HepG2 (cell line): ENCODE measurements around the gene GPR176. TPM values are rescaled to one million over a fixed set of nuclear protein-coding genes. Genes with fewer than 3 reads are reported as not detected.

ENCODE experiments used
- ATAC-seq: fragments of 200-7000 bp; cut with Tn5 transposase; 3 replicates; pipeline ENCODE4 v1.9.1; 2020; ENCODE audit warnings: mild to moderate bottlenecking, moderate library complexity
- BruUV-seq: library from RNA; stranded (reverse); fragments of 400-500 nt; replicated peaks from 2 replicates; lab custom pipeline; 2021; lab: Mats Ljungman, UMichigan
- CTCF ChIA-PET: fragments of 300-600 bp; formaldehyde crosslinking; extraction: SDS; loops from one replicate; lab custom pipeline; 2021; ENCODE audit warnings: low total read pairs, inconsistent platforms, low intra/inter-chr PET ratio; lab: Yijun Ruan, JAX
- POLR2A ChIA-PET: fragments of 350-600 bp; sonication (Branson Sonifier 250); formaldehyde crosslinking; loops from one replicate; lab custom pipeline; 2020; ENCODE audit warnings: antibody characterized with exemption, inconsistent platforms; lab: Yijun Ruan, JAX
- DNase-seq: peaks from one replicate; pipeline ENCODE4 v3.0.0-alpha.2; 2015; ENCODE audit warnings: low spot score
- FAIRE-seq: peaks from 3 replicates; lab custom pipeline; 2011; peaks lifted over from hg19 to GRCh38; lab: Jason Lieb, UNC
- H2AFZ ChIP-seq: one replicate; pipeline ENCODE4 v1.6.1; 2011; ENCODE audit warnings: low read length, inconsistent platforms
- H3K27ac ChIP-seq: fragments of 300-600 bp; 3 replicates; pipeline ENCODE4 v1.8.0; 2011; ENCODE audit warnings: mixed run types, mild to moderate bottlenecking, mixed read lengths, low read length, inconsistent platforms; ENCODE audit not compliant: insufficient read depth; ENCODE audit errors: extremely low read length
- H3K27me3 ChIP-seq, 2 experiments: fragments of 200-600 bp in 1 of 2; 2 replicates in 1 of 2; 3 replicates in 1 of 2; pipeline versions ENCODE4 v1.6.0 to v1.8.0; 2011; ENCODE audit warnings: low read length in 2 of 2, mild to moderate bottlenecking in 2 of 2, moderate library complexity in 2 of 2, inconsistent platforms in 1 of 2; ENCODE audit not compliant: insufficient read depth in 2 of 2, control insufficient read depth in 1 of 2
- H3K36me3 ChIP-seq, 2 experiments: fragments of 200-600 bp in 1 of 2; replicated peaks in 1 of 2; 2 replicates in 1 of 2; 3 replicates in 1 of 2; pipeline versions ENCODE4 v1.5.1 to v1.8.0; 2011; ENCODE audit warnings: low read length in 2 of 2, inconsistent platforms in 1 of 2; ENCODE audit not compliant: insufficient read depth in 2 of 2, control insufficient read depth in 1 of 2
- H3K4me1 ChIP-seq: 2 replicates; pipeline ENCODE4 v1.5.1; 2012; ENCODE audit warnings: low read length, inconsistent platforms; ENCODE audit not compliant: insufficient read depth
- H3K4me2 ChIP-seq: 2 replicates; pipeline ENCODE4 v1.6.0; 2011; ENCODE audit warnings: low read depth, low read length, inconsistent platforms
- H3K4me3 ChIP-seq, 3 experiments: fragments of 200-600 bp in 1 of 3; sonication (generic), shearing (Covaris generic) in 1 of 3; replicated peaks in 1 of 3; 2 replicates each; pipeline ENCODE4 v1.5.1; 2011 to 2016; ENCODE audit warnings: low read length in 3 of 3, inconsistent platforms in 2 of 3, low read depth in 2 of 3, mild to moderate bottlenecking in 2 of 3, control low read depth in 1 of 3, mixed read lengths in 1 of 3; ENCODE audit not compliant: insufficient read depth in 1 of 3
- H3K79me2 ChIP-seq: one replicate; pipeline ENCODE4 v1.6.1; 2011; ENCODE audit warnings: low read length, inconsistent platforms; ENCODE audit not compliant: insufficient read depth
- H3K9ac ChIP-seq: 2 replicates; pipeline ENCODE4 v1.6.0; 2011; ENCODE audit warnings: mild to moderate bottlenecking, low read depth, low read length, inconsistent platforms; ENCODE audit not compliant: insufficient read depth
- H3K9me3 ChIP-seq: 2 replicates; pipeline ENCODE4 v1.5.1; 2012; ENCODE audit warnings: mild to moderate bottlenecking, low read length
- H4K20me1 ChIP-seq: 2 replicates; pipeline ENCODE4 v1.6.0; 2011; ENCODE audit warnings: inconsistent platforms, mild to moderate bottlenecking, low read length, moderate library complexity; ENCODE audit not compliant: insufficient read depth
- DNMT3B ChIP-seq: conservative IDR thresholded peaks from 2 replicates; pipeline ENCODE4 v1.6.1; 2016; ENCODE audit warnings: missing biosample characterization, control low read depth
- GABPB1 ChIP-seq: IDR thresholded peaks from 2 replicates; pipeline ENCODE4 v1.6.1; 2016; ENCODE audit warnings: mild to moderate bottlenecking, missing genetic modification reagents, moderate library complexity, missing compliant biosample characterization
- SNAI1 ChIP-seq: sonication (generic); formaldehyde crosslinking; IDR thresholded peaks from 2 replicates; pipeline ENCODE4 v1.5.0; 2020; ENCODE audit warnings: mild to moderate bottlenecking, missing genetic modification reagents, borderline replicate concordance
- TBX3 ChIP-seq: fragments of 450-650 bp; IDR thresholded peaks from 2 replicates; pipeline ENCODE4 v1.6.1; 2017; ENCODE audit warnings: antibody characterized with exemption, mild to moderate bottlenecking, inconsistent platforms, borderline replicate concordance
- YEATS4 ChIP-seq: sonication (generic); formaldehyde crosslinking; IDR thresholded peaks from 2 replicates; pipeline ENCODE4 v1.4.0; 2020; ENCODE audit warnings: missing genetic modification reagents, borderline replicate concordance
- WGBS: methylation state at CpG from one replicate; pipeline ENCODE4 v1.1.6; 2017; ENCODE audit warnings: low lambda C conversion rate; 5-methylcytosine and 5-hydroxymethylcytosine counted together
- in situ Hi-C: cut with HindIII; loops from 2 replicates; pipeline ENCODE4 v1.10.0; 2017; ENCODE audit warnings: low pct_unique_long_range_greater_than_20kb; ENCODE audit not compliant: extremely low pct_ligation_motif_present
- intact Hi-C: fragments of 100-400 bp; cut with micrococcal nuclease; formaldehyde crosslinking; loops from one replicate; pipeline ENCODE4 v1.10.0; 2022; ENCODE audit not compliant: unreplicated experiment
- polyA plus RNA-seq, 8 experiments: library from polyadenylated mRNA; depleted of rRNA in 3 of 8; stranded (reverse) in 7 of 8; unstranded in 1 of 8; fragments of >200 nt; fragmentation: Illumina TruSeq in 4 of 8; extraction: Trizol in 4 of 8; gene quantifications; 2 replicates each; pipeline versions ENCODE4 v1.2.1 to v1.2.3, GENCODE V29; 2011 to 2016; ENCODE audit warnings: low read depth in 4 of 8, missing spikeins in 1 of 8, mixed read lengths in 1 of 8; ENCODE audit not compliant: insufficient read depth in 1 of 8
- total RNA-seq, 5 experiments: library from RNA; depleted of rRNA; stranded (reverse); fragments of >200 nt; fragmentation: Illumina TruSeq; extraction: Trizol; gene quantifications; 2 replicates each; pipeline ENCODE4 v1.2.3, GENCODE V29; 2016; ENCODE audit warnings: low read depth in 1 of 5
- TF ChIP-seq, protein P1 (sequence below): IDR thresholded peaks from 2 replicates; pipeline ENCODE4 v1.6.1; 2016; ENCODE audit warnings: low read depth, control low read depth
- TF ChIP-seq, protein P2 (sequence below): sonication (generic); formaldehyde crosslinking; IDR thresholded peaks from 2 replicates; pipeline ENCODE4 v1.5.1; 2020; ENCODE audit warnings: missing genetic modification reagents, mild to moderate bottlenecking, borderline replicate concordance

GPR176 gene
- total and polyA plus RNA-seq, 2 of the 13 experiments (the other 11 are each of a cell fraction or from before 2014, with no cell fraction given), result 0.11 to 0.20 TPM

DNA sequence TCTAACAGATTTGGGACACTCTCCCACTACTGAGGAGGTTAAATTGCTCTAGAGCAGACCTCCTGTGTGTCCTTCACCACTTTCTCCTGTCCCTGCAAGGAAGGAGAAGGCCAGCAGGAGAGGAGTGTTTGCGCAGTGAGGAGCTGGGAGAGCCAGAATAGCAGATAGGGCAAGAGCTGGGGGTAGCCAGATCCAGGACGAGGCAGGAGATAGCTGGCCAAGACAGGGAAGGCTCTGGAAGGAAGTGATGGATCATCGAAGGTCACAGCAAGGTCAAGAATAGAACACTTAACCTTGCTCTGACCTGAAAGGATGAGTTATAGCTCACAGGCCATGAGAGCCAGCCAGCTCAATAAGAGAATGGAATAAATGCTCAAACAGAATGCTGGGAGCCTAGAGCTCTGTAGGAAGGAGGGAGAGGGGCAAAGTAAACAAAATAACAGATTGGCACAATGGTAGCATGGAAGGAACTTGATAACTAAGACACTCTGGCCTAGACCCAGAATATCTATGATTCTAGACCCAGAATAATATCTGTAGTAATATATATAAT is 99.9 kb downstream of the GPR176 start:
- no peaks in the 10 kb centered on the region for H3K9me3 ChIP-seq
- no peak overlapping the region for H3K4me2 ChIP-seq
- in situ Hi-C loops (no loop called here), intact Hi-C loops (no loop called here)
- 14% methylated on average over 3 of the region's 3 CpGs for WGBS
- H3K4me3 ChIP-seq, result no peak overlapping the region
- no peaks in the 10 kb centered on the region for H4K20me1 ChIP-seq
- no TSS peak for BruUV-seq
- ChIA-PET POLR2A (no interaction called here), CTCF (no interaction called here)
- H3K27ac ChIP-seq, result no peak overlapping the region
- FAIRE-seq (no peak), ATAC-seq (no peak), DNase-seq (no peak)
- no peak overlapping the region for H3K9ac ChIP-seq
- no peak for TF ChIP-seq DNMT3B (CRISPR knock-in tag)
- no peak for TF ChIP-seq SNAI1
- no peak for TF ChIP-seq YEATS4
- TF ChIP-seq GABPB1 (CRISPR knock-in tag), result no peak
- no peak for TF ChIP-seq TBX3
- TF ChIP-seq, protein P1, sequence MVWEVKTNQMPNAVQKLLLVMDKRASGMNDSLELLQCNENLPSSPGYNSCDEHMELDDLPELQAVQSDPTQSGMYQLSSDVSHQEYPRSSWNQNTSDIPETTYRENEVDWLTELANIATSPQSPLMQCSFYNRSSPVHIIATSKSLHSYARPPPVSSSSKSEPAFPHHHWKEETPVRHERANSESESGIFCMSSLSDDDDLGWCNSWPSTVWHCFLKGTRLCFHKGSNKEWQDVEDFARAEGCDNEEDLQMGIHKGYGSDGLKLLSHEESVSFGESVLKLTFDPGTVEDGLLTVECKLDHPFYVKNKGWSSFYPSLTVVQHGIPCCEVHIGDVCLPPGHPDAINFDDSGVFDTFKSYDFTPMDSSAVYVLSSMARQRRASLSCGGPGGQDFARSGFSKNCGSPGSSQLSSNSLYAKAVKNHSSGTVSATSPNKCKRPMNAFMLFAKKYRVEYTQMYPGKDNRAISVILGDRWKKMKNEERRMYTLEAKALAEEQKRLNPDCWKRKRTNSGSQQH (CRISPR knock-in tag), result no peak
- TF ChIP-seq, protein P2, sequence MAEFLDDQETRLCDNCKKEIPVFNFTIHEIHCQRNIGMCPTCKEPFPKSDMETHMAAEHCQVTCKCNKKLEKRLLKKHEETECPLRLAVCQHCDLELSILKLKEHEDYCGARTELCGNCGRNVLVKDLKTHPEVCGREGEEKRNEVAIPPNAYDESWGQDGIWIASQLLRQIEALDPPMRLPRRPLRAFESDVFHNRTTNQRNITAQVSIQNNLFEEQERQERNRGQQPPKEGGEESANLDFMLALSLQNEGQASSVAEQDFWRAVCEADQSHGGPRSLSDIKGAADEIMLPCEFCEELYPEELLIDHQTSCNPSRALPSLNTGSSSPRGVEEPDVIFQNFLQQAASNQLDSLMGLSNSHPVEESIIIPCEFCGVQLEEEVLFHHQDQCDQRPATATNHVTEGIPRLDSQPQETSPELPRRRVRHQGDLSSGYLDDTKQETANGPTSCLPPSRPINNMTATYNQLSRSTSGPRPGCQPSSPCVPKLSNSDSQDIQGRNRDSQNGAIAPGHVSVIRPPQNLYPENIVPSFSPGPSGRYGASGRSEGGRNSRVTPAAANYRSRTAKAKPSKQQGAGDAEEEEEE (CRISPR knock-in tag), result no peak
- H2AFZ ChIP-seq, result no peak overlapping the region
- no peaks in the 10 kb centered on the region for H3K4me1 ChIP-seq
- H3K36me3 ChIP-seq, result no peaks in the 10 kb centered on the region
- no peaks in the 10 kb centered on the region for H3K27me3 ChIP-seq
- no peaks in the 10 kb centered on the region for H3K79me2 ChIP-seq
